Uterine smooth muscle cell (primary cell): ENCODE results near the gene TMPRSS11E. TPM values are rescaled to one million over a fixed set of nuclear protein-coding genes. Genes with fewer than 3 reads are reported as not detected.

Source experiments
- total RNA-seq: library from RNA; depleted of rRNA; stranded (reverse); fragments of >200 nt; gene quantifications from 2 replicates; pipeline ENCODE4 v1.2.3, GENCODE V29; 2014

Gene TMPRSS11E, protein sequence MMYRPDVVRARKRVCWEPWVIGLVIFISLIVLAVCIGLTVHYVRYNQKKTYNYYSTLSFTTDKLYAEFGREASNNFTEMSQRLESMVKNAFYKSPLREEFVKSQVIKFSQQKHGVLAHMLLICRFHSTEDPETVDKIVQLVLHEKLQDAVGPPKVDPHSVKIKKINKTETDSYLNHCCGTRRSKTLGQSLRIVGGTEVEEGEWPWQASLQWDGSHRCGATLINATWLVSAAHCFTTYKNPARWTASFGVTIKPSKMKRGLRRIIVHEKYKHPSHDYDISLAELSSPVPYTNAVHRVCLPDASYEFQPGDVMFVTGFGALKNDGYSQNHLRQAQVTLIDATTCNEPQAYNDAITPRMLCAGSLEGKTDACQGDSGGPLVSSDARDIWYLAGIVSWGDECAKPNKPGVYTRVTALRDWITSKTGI
- 0.12 TPM in 1 of 2 replicates, not detected in the other for total RNA-seq

GRCh38 chr4:68447201-68447600, at the start of gene TMPRSS11E:
TMPRSS11E (plus strand) TSS chr4:68447463; CDS start chr4:68447513, 50 bp downstream.

Other genes starting within 250 kb of the TMPRSS11E start
- gene TMPRSS11B, start 201.8 kb upstream of the TMPRSS11E start, total RNA-seq, result not detected in 2 replicates
- 43.5 and 51.4 TPM in 2 replicates for gene YTHDC1, start 97.4 kb upstream of the TMPRSS11E start, total RNA-seq
- gene UGT2B17, start 128.9 kb downstream of the TMPRSS11E start, total RNA-seq, result not detected in 2 replicates
- gene UGT2B15, start 223.2 kb downstream of the TMPRSS11E start, total RNA-seq, result not detected in 2 replicates